KG1 (cell line): Measurements from ENCODE around the gene POLR3E.

ENCODE experiments used
- DNase-seq: peaks from one replicate; lab custom pipeline; 2025; lab: John Stamatoyannopoulos, UW

POLR3E gene

DNA sequence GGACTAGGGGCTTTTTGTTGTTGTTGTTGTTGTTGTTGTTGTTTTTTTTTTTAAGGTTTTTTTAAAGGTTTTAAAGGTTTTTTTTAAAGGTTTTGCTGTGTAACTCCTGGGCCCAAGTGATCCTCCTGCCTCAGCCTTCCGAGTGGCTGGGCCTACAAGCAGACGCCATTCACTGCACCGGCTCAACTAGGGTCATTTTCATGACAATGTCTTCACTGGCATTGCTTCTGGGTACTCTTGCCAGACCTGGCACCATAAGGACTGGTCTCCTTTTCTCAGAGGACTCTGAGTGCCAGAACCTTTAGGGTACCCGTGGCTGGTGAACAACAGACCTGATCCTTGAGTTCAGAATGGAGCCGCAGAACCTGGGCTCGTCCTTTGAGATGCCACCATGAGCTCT is 20.4 kb downstream of the POLR3E start:
- DNase-seq: no peak

DNA sequence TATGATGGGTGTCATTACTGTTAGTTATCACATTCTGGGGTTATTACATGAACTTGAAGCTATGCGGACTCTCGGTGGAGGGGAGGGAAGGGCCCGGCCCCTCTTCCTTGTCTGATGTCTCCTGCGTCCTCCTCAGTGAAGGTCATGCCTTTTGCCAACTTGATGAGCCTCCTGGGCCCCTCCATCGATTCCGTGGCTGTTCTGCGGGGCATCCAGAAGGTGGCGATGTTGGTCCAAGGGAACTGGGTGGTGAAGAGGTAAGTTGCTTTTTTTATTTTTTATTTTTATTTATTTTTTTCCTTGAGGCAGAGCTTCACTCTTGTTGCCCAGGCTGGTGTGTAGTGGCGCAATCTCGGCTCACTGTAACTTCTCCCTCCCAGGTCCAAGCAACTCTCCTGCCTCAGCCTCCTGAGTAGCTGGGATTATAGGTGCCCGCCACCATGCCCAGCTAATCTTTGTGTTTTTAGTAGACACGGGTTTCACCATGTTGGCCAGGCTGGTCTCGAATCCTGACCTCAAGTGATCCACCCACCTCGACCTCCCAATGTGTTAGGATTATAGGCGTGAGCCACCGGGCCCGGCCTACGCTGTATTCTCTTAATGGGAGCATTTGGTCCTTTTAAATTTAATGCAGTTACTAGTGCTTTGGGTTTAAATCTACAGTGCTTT is 21.6 kb downstream of the POLR3E start:
- DNase-seq: no peak

DNA sequence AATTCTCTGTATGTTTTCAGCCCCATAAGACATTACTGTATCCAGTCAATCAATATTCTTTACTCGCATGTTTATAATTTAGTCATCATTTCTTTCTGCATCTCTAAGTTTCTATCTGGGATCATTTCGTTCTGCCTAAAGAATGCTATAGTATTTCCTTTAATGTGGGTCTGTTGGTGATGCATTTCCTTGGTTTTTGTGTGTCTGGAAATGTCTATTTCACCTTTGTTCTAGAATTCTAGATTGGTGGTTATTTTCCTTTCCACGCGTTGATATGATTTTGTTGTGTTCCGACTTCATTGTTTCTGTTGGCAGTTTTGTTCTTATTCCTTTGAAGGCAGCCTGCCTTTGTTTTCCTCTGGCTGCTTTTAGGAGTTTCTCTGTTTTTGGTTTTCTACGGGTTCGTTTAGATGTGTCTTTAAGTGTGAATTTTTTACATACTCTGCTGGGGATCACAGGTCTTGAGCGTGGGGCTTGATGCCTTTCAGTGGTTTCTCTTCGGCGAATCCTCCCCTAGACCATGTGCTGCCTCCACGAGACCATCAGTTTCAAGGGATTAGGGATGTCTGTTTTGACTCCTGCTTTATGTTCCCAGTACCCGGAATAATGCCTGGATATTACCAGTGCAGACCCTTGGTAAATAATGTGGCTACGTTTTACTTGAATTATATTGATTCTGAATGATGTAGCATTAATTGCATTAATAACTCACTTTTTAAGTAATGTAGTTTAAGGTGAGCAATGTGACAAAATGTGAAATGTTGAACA is 23.5 kb downstream of the POLR3E start:
- no peak for DNase-seq

DNA sequence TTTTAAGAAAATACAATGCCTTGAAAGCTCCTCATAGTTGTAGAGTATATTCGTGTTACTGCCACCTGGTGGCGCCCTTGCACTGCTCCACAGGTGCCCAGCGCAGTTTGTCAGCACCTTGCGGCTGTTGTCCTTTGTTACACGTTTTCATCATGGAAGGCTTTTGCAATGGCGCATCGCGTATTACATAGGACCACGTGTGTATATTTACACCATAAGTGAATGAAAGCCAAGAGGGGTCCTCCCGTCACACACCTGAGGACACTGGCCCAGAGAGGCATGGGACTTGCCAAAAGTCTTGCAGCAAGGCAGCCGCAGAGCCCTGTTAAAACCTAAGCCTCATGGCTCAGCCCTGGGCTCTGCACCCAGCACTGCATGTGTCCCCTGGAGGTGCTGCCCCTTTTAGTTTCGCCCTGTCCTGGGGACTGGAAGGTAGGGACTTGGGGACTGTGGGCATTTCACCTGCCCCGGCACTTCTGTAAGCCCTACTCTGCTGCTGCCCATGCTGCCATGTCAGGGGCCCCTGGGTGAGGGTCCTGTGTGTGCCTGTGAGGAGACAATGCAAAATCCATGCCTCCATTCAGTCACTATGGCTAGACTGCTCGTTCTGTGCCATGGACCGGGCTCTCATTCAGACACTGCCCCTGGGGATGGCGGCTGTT is 24.3 kb downstream of the POLR3E start:
- DNase-seq: peak; percentile 38

DNA sequence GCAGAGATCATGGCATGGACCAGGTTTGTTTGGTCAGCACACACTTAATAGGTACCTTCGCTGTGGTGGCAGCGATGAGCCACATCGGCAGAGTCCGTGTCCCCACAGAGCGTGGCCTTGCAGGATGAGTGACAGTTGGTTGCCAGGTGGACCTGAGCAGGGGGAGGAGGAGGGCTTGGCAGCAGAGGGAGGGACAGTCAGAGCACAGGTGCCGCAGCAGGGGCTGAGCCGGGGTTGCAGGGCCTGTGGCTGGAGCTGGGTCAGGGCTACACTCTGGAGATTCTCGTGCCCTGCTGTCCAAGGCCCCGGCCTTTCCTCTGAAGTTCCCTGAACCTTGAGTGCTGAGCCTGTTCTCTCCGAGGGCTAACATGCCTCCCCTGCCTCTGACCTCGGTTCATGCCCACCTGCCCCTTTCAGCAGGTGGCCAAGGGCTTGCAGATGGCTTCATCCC is 24.8 kb downstream of the POLR3E start:
- no peak for DNase-seq

DNA sequence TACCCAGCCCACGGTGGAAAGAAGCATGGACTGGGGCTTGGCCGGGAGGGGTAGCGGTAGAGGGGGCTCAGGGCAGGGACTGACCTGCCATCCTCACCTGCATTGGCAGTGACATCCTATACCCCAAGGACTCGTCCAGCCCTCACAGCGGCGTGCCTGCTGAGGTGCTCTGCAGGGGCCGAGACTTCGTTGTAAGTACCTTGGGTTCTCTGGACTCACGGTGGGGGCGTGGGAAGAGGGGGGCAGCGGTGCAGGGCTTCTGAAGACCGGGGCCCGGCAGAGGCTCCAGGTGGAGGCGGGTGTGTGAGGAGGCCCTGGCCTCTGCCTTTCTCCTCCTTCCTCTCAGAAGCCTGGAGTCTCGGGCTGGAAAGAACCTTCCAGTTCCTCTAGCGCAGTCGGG is 25.5 kb downstream of the POLR3E start:
- DNase-seq: no peak

DNA sequence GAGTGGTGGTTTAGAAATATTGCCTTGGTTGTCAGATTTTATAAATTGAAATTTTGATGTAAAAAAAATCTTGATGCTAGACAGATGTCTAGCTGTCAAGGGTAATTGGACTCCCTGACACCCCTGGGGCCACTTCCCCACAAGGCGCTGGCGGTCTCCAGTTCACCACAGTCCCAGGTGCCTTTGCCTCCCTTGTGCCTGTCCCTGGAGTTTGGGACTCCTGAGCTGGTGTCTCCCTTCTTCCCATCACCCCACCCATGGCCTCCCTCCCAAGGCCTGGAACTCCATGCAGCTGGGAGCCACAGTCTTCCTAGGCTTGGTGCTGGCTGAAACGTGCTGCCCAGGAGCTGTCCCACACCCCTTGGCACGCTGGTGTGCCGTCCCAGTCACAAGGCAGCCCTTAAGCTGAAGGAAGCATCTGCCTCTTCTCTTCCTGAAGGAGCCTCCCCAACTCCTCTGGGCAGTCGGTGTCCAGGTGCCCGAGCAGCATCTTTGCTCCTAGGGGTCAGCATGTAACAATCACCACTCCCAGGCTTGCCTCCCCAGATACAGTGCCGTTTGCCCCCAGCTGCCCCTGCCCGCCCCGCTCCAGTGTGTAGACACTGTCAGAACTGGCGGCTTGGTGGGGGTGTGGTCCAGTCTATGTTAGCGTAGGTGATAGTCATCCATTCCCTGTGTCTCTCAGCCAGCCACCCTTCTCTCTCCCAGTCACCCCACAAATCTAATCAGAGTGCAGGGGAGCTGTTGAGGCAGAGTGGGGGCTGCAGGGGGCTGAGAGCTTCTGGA is 26.2 kb downstream of the POLR3E start:
- no peak for DNase-seq

DNA sequence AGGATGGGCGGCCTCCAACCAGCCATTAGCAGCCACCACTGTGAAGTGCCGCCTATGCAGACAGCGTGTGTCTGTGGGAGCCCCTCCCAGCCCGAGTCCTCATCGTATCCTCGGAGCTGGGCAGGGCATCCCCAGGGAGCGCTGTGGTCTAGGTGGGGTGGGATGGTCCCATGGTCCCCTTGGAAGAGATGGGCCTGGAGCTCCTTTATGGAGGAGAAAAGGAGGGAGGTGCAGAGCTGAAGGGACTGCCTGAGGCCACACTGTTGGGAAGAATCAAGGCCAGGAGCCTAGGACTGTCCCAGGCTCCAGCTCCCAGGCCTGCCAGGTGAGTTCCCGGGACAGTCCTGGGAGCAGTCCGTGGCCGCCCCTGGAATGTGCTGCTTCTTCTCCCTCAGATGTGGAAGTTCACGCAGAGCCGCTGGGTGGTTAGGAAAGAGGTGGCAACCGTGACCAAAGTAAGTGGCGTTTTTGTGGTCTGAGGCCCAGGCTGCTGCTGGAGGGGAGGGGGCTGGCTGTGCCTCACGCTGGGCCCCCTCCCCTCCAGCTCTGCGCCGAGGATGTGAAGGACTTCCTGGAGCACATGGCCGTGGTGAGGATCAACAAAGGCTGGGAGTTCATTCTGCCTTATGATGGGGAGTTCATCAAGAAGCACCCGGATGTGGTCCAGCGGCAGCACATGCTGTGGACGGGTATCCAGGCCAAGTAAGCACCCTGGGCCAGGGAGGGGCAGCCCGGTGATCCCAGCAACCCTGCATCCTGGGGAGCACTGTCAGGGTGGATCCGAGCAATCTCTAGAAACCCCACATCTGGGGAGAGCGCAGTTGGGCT is 27.0 kb downstream of the POLR3E start:
- no peak for DNase-seq

DNA sequence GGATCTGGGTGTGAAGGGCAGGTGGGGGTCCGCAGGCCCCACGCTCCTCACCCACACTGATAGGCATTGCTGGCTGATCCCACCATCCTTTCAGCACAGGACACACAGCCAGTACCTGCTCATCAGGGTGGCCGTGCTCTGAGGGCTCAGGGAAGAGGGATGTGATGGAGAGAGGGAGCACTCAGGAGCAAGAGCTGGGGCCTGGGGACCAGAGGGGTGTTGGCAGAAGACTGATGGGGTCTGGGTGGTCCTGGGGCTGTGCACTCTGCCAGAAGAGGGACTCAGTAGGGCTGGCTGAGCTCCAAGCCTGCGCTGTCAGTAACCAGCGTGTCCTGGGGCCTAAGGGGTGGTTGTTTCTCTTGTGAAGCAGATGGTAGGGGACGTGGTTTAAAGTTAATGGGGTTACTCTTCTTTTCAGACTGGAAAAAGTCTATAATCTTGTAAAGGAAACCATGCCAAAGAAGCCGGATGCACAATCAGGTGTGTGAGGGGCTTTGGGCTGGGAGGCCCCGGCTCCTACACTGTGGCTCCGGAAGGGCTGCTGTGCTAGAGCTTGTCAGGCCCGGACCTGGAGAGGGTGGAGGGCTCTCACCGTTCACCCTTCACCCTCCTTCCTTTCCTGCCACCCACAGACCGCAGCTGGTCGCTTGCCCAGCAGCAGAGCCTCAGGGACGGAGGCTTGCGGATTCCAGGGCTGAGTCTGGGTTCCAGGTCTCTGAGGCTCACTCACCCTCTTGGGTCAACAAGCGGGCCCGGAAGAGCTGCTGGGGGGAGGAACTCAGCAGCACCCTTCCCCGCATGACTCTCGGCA is 27.8 kb downstream of the POLR3E start:
- DNase-seq: no peak

DNA sequence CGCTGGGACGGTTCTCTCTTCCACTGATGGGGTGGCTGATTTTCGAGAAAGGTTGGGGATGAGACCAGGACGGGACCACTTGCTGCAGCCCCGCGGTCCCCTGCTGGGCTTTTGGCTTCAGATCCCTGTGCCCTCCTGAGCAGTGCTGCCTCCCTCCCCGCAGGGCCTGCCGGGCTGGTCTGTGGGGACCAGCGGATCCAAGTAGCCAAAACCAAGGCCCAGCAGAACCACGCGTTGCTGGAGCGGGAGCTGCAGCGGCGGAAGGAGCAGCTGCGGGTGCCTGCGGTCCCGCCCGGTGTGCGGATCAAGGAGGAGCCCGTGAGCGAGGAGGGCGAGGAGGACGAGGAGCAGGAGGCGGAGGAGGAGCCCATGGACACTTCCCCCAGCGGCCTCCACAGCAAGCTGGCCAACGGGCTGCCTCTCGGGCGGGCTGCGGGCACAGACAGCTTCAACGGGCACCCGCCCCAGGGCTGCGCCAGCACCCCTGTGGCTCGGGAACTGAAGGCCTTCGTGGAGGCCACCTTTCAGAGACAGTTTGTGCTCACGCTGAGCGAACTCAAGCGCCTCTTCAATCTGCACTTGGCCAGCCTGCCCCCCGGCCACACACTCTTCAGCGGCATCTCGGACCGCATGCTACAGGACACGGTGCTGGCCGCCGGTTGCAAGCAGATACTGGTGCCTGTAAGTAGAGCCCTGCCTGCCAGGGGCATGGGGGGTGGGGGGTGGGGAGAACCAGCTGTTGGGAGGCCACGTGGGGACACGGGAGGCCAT is 28.6 kb downstream of the POLR3E start:
- no peak for DNase-seq

DNA sequence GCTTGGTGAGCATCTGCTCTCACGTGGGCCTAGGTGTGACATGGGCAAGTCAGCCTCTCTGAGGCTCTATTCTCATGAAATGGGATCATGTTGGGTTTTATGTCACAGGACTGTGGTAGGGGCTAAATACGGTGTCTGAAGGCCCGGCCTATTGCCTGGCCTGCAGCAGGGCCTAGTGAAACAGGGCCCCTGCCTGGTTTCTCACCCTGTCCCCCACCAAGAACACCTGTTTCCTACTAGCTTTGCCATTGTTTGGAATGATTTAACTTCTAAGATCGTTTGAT is 29.1 kb downstream of the POLR3E start:
- no peak for DNase-seq

DNA sequence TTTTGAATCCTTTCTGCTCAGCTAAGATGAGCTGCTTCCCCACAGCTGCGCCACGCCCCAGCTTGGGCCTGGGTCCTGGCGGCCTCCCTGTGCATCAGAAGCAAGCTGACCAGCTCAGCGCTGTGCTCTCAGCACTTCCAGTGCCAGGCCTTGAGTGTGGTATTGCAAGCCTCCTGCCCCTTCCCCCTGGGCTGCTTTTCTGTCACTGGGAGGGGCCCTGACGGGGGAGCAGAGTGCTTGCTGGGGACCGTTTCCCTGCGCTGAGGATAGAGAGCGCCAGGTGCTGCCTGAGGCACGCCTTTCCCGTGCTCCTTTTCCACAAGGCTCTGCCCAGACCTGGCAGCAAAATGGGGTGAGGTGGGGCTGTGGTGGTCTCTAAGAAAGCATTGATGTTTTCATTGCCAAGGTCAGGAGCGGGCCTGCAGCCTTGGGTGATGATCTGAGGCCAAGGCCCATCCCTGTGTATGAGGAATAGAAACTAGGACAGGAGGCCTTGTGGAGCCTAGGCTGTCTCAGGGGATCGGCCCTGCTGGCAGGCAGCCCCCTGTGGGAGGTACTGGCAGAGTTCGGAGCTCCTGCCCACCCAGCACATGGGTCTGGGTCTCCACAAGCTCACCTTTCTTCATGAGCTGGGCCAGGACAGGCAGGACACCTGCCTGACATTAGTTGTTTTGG is 29.7 kb downstream of the POLR3E start:
- DNase-seq: no peak

DNA sequence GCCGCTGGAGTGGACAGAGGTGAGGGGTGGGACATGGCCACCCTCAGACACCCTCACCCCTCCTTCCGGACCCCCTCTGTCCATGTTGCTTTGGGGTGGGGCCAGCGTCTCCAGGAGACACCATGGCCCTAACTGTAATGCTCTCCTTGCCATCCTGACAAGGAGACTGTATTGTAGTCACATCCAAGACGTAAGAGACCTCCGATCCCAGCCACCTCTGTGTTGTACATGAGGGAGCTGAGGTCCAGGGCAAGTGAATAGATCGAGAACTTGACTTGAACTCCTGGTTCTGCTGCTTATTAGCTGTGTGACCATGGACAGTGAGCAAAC is 30.2 kb downstream of the POLR3E start:
- no peak for DNase-seq

DNA sequence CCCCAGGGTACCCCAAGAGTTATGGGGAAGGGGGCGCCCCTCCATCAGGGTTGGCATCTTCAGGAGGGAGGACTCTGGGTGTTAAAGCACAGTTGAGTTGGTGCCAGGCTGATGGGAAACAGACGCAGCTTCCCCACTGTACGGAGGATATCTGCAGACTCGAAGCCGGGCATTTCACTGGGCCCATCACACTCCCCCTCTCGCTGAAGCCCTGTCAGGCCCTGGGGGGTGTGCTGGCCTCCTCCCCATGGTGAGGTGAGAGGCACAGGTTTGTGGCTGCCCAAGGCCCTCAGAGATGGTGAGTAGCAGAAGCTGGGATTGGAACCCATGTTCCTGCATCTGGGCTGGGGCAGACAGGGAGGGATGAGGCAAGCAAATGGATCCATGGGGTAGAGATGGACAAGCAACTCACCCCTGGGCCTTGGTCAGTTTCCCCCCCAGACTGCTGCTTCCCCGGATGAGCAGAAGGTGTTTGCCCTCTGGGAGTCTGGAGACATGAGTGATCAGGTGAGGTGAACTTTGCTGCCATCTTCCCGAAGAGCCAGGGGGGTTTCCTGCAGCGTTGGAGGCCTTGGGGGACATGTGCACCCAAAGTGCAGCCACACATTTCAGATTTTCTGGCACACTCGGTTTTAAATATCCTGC is 31.0 kb downstream of the POLR3E start:
- no peak for DNase-seq

DNA sequence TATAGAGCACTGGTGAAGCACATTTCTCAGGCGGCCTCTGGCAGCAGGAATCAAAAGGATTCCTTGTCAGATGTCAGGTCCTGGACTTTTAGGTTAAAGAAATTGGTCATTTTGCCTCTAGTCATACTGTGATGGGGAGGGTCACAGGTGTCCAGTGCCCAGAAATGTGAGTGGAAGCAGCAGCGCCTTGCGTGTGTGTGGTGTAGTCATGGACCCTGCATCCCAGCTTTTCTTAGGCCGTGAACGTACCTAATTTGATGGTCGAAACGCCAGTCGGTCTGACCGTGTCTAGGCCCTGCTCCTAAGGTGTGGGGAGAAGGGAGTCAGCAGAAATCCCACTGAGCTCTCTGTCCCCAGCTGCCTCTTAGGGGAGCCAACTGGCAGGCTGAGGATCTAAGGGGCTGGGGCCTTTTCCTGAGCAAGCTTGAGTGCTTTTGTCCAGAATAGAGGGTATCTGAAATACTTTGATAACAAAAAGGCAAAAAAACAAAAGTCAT is 32.0 kb downstream of the POLR3E start:
- DNase-seq: no peak

DNA sequence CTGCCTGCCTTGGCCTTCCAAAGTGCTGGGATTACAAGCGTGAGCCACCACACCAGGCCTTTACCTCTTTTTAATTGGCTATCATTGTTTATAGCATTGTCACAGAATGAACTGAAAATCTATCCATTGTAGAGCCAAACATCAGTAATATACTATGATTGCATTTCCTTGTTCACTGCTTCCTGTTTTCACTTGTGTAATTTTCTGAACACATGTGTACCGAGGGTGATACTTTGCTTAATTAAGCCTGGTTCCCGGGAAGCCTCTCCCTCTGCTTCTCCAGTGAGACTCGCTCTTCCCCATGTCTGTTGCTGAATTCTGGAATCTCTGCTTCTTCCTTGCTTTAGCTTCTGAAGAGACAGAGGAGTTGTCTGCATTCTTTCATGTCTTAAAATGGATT is 33.1 kb downstream of the POLR3E start:
- DNase-seq: no peak

DNA sequence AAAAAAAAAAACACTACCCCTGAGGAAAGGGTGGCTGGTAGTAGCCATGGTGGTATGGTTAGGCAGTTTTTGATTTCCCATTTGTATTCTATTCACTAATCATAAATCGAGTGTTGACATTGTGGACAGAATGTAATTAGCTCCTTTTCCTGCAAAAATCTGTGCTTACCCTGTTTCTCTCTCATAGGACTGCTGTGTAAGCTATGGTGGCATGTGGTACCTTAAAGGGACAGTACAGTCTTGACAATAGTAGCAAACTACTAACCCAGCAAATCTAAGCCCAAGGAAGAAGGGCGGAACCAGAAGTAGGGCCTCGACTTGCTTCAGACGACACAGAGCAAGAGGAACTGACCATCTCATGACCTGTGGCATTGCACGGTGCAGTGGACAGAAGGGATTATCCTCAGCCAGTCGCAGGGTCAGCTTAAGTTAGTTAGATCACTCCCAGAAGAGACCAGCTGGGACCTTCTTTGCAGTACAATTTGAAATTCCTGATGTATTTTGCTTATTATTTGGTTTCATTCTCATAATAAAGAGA is 36.3 kb downstream of the POLR3E start:
- no peak for DNase-seq

DNA sequence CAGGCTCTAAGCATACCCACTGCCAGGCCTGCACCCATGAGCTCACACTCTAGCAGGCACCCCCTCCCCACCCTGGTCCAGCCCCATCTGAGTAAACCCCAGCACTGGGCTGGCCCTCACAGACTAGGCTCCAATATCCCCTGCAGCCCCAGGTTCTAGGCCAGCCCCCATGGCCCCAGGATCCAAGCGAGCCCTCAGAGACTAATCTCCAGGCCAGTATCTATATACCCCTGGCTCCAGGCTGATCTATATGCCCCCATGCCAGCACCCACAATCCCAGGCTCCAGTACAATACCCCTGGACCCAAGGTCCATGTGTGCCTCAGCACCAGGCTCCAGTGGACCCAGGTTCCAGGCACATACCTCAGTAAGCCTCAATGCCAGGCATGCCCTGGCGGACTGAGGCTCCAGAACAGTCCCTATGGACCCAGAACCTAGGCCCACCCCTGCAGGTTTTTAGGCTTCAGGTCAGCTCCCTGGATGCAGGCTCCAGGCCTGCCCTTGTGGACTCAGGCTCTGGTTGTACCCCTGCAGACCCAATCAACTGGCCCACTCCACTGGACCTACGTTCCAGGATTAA is 38.5 kb downstream of the POLR3E start:
- no peak for DNase-seq
